Keratinocyte (primary cell): ENCODE data around the gene COL16A1. TPM values are rescaled to one million over a fixed set of nuclear protein-coding genes. Genes with fewer than 3 reads are reported as not detected.
A peak's percentile ranks its signal among the peaks of the same experiment; 100 is the strongest.

Source experiments
- DNase-seq: peaks from one replicate; pipeline ENCODE4 v3.0.0-alpha.2; 2011; ENCODE audit warnings: low read depth, missing footprints, low spot score
- FAIRE-seq: peaks from 2 replicates; lab custom pipeline; 2011; peaks lifted over from hg19 to GRCh38; lab: Jason Lieb, UNC
- H2AFZ ChIP-seq: 2 replicates; pipeline ENCODE4 v1.6.0; 2012; ENCODE audit warnings: low read length, control low read depth, inconsistent platforms; ENCODE audit not compliant: control insufficient read depth
- H3K27ac ChIP-seq: 2 replicates; pipeline ENCODE4 v1.5.1; 2011; ENCODE audit warnings: low read length; ENCODE audit not compliant: control insufficient read depth, insufficient read depth
- H3K27me3 ChIP-seq: 3 replicates; pipeline ENCODE4 v1.6.0; 2011; ENCODE audit warnings: low read length; ENCODE audit not compliant: control insufficient read depth, insufficient read depth; ENCODE audit errors: extremely low read depth
- H3K36me3 ChIP-seq, 2 experiments: 2 replicates in 1 of 2; 3 replicates in 1 of 2; pipeline ENCODE4 v1.5.1; 2011; ENCODE audit warnings: low read length in 2 of 2, mild to moderate bottlenecking in 1 of 2; ENCODE audit not compliant: control insufficient read depth in 2 of 2, insufficient read depth in 2 of 2; ENCODE audit errors: extremely low read depth in 1 of 2
- H3K4me1 ChIP-seq: 3 replicates; pipeline ENCODE4 v1.5.1; 2011; ENCODE audit warnings: low read length; ENCODE audit not compliant: control insufficient read depth, insufficient read depth; ENCODE audit errors: extremely low read depth
- H3K4me2 ChIP-seq: 3 replicates; pipeline ENCODE4 v1.6.0; 2011; ENCODE audit warnings: low read depth, low read length; ENCODE audit not compliant: control insufficient read depth, insufficient read depth; ENCODE audit errors: extremely low read depth
- H3K4me3 ChIP-seq, 3 experiments: fragments of 200-600 bp in 1 of 3; sonication (generic) in 1 of 3; 2 replicates in 2 of 3; 3 replicates in 1 of 3; pipeline ENCODE4 v1.5.1; 2011 to 2016; ENCODE audit warnings: low read length in 3 of 3, mild to moderate bottlenecking in 3 of 3, control low read depth in 2 of 3, inconsistent platforms in 1 of 3, low read depth in 1 of 3, mixed read lengths in 1 of 3, mixed run types in 1 of 3, moderate library complexity in 1 of 3; ENCODE audit not compliant: control insufficient read depth in 2 of 3, insufficient read depth in 2 of 3; ENCODE audit errors: extremely low read depth in 1 of 3
- H3K79me2 ChIP-seq: 2 replicates; pipeline ENCODE4 v1.6.0; 2012; ENCODE audit warnings: low read length; ENCODE audit not compliant: control insufficient read depth, insufficient read depth
- H3K9ac ChIP-seq: 3 replicates; pipeline ENCODE4 v1.6.0; 2011; ENCODE audit warnings: low read length; ENCODE audit not compliant: control insufficient read depth, insufficient read depth; ENCODE audit errors: extremely low read depth
- H3K9me1 ChIP-seq: 3 replicates; pipeline ENCODE4 v1.6.0; 2011; ENCODE audit warnings: low read length; ENCODE audit not compliant: control insufficient read depth, insufficient read depth; ENCODE audit errors: extremely low read depth
- H3K9me3 ChIP-seq: 2 replicates; pipeline ENCODE4 v1.5.1; 2012; ENCODE audit warnings: low read depth, low read length; ENCODE audit not compliant: control insufficient read depth
- H4K20me1 ChIP-seq: 3 replicates; pipeline ENCODE4 v1.6.0; 2011; ENCODE audit warnings: low read length; ENCODE audit not compliant: control insufficient read depth, insufficient read depth; ENCODE audit errors: extremely low read depth
- CTCF ChIP-seq, 3 experiments: IDR thresholded peaks in 1 of 3; conservative IDR thresholded peaks in 1 of 3; optimal IDR thresholded peaks in 1 of 3; 2 replicates in 2 of 3; 3 replicates in 1 of 3; pipeline versions ENCODE3 to v1.5.1; 2011; ENCODE audit warnings: low read length in 3 of 3, mild to moderate bottlenecking in 3 of 3, moderate library complexity in 2 of 3, control low read depth in 1 of 3, inconsistent platforms in 1 of 3; ENCODE audit not compliant: insufficient read depth in 2 of 3; ENCODE audit errors: extremely low read depth in 1 of 3
- EZH2 ChIP-seq: IDR thresholded peaks from one replicate; pipeline ENCODE4 v1.6.1; 2012; ENCODE audit warnings: inconsistent platforms, mild to moderate bottlenecking, low read length, moderate library complexity
- dilution Hi-C: fragments of 300-500 bp; cut with MboI; formaldehyde crosslinking; loops from one replicate; pipeline ENCODE4 v1.7.0; 2020; ENCODE audit warnings: low sequenced_read_pairs; ENCODE audit not compliant: extremely low pct_ligation_motif_present
- polyA plus RNA-seq, 5 experiments: library from polyadenylated mRNA; depleted of rRNA in 3 of 5; stranded (reverse) in 3 of 5; stranded (forward) in 1 of 5; unstranded in 1 of 5; fragments of >200 nt; gene quantifications; 1 replicate in 1 of 5; 2 replicates in 3 of 5; 3 replicates in 1 of 5; pipeline versions ENCODE4 v1.2.1 to v1.2.3, GENCODE V29; 2011 to 2012; ENCODE audit warnings: missing spikeins in 2 of 5, low read depth in 1 of 5, low replicate concordance in 1 of 5

COL16A1 gene
- polyA plus RNA-seq, 1 donor (not counting 4 experiments of a cell fraction or from before 2014, with no cell fraction given) = 43.4 TPM

- no peaks in the 10 kb centered on the region for H3K9me3 ChIP-seq
- H3K4me2 ChIP-seq = peak overlapping the region; percentile 25
- H3K27ac ChIP-seq = peak overlapping the region; percentile 61
- FAIRE-seq = peak; percentile 73
- H3K79me2 ChIP-seq = peaks cover 75% of the 10 kb centered on the region
- no peaks in the 10 kb centered on the region for H3K27me3 ChIP-seq
- no peaks in the 10 kb centered on the region for H3K9me1 ChIP-seq
- TF ChIP-seq CTCF (optimal IDR thresholded peaks at IDR 0.05 in 1 of 3, IDR thresholded peaks at IDR 0.05 in 1 of 3, conservative IDR thresholded peaks at IDR 0.05 in 1 of 3; ENCODE audit: extremely low read depth in 1 of 3, insufficient read depth in 2 of 3, low read length in 3 of 3) (no peak), EZH2 (no peak)
- no peak overlapping the region for H3K4me3 ChIP-seq
- peaks cover 12% of the 10 kb centered on the region for H4K20me1 ChIP-seq
- DNase-seq = peak; percentile 50
- H3K36me3 ChIP-seq = peaks cover 3 to 28% of the 10 kb centered on the region in 2 experiments
- no peak overlapping the region for H3K9ac ChIP-seq
- H3K4me1 ChIP-seq = peaks cover 45% of the 10 kb centered on the region
- dilution Hi-C loops = no loop called here
- no peak overlapping the region for H2AFZ ChIP-seq
These were observed 65.7 kb downstream of the COL16A1 start for GRCh38 chr1:31637915-31638673.

- Histone ChIP-seq H3K36me3 (peaks cover 35 to 54% of the 10 kb centered on the region in 2 experiments), H3K9me1 (no peaks in the 10 kb centered on the region), H3K9ac (no peak overlapping the region), H3K9me3 (no peaks in the 10 kb centered on the region), H3K4me3 (no peak overlapping the region), H2AFZ (no peak overlapping the region), H4K20me1 (peaks cover 7% of the 10 kb centered on the region), H3K79me2 (peaks cover 33% of the 10 kb centered on the region), H3K27ac (no peak overlapping the region), H3K4me1 (peaks cover 10% of the 10 kb centered on the region), H3K27me3 (no peaks in the 10 kb centered on the region), H3K4me2 (no peak overlapping the region)
- dilution Hi-C loops = no loop called here
- TF ChIP-seq EZH2 (no peak), CTCF (optimal IDR thresholded peaks at IDR 0.05 in 1 of 3, IDR thresholded peaks at IDR 0.05 in 1 of 3, conservative IDR thresholded peaks at IDR 0.05 in 1 of 3; ENCODE audit: extremely low read depth in 1 of 3, insufficient read depth in 2 of 3, low read length in 3 of 3) (peak; percentile 69 to 72 (median 70))
- FAIRE-seq = no peak
- DNase-seq = no peak
These were observed 70.7 kb downstream of the COL16A1 start for GRCh38 chr1:31633117-31633516.
